GM23338 (cell line): ENCODE measurements around the gene RPS19BP1. TPM values are rescaled to one million over a fixed set of nuclear protein-coding genes. Genes with fewer than 3 reads are reported as not detected.

Experiments
- ATAC-seq: fragments of 200-7000 bp; cut with Tn5 transposase; 3 replicates; pipeline ENCODE4 v1.9.1; 2020
- DNase-seq: peaks from one replicate; pipeline ENCODE4 v3.0.0-alpha.2; 2015; ENCODE audit warnings: low spot score
- H2AFZ ChIP-seq: fragments of 200-600 bp; sonication (generic); 2 replicates; pipeline ENCODE4 v1.8.0; 2016; ENCODE audit warnings: antibody characterized with exemption, mild to moderate bottlenecking, moderate library complexity
- H3F3A ChIP-seq: fragments of 200-600 bp; sonication (generic); replicated peaks from 2 replicates; pipeline ENCODE4 v1.8.0; 2017; ENCODE audit warnings: antibody characterized with exemption, mixed run types, low read depth
- H3K27ac ChIP-seq: fragments of 200-600 bp; sonication (generic); 2 replicates; pipeline ENCODE4 v1.6.1; 2016; ENCODE audit warnings: low read depth
- H3K27me3 ChIP-seq: fragments of 200-600 bp; sonication (generic); 2 replicates; pipeline ENCODE4 v1.8.0; 2016; ENCODE audit warnings: mild to moderate bottlenecking, mixed run types, moderate library complexity; ENCODE audit not compliant: insufficient read depth
- H3K36me3 ChIP-seq: fragments of 200-600 bp; sonication (generic); 2 replicates; pipeline ENCODE4 v1.8.0; 2016; ENCODE audit warnings: mild to moderate bottlenecking; ENCODE audit not compliant: insufficient read depth
- H3K4me1 ChIP-seq: fragments of 200-600 bp; sonication (generic); 2 replicates; pipeline ENCODE4 v1.8.0; 2016; ENCODE audit warnings: mild to moderate bottlenecking, moderate library complexity; ENCODE audit not compliant: insufficient read depth
- H3K4me2 ChIP-seq: fragments of 200-600 bp; sonication (generic); 2 replicates; pipeline ENCODE4 v1.7.1; 2017; ENCODE audit warnings: mixed run types
- H3K4me3 ChIP-seq: fragments of 200-600 bp; sonication (generic); 2 replicates; pipeline ENCODE4 v1.6.1; 2016; ENCODE audit warnings: mixed run types
- H3K79me2 ChIP-seq: fragments of 200-600 bp; sonication (generic); replicated peaks from 2 replicates; pipeline ENCODE4 v1.8.0; 2017; ENCODE audit warnings: mild to moderate bottlenecking; ENCODE audit not compliant: insufficient read depth
- H3K9me2 ChIP-seq: fragments of 200-600 bp; sonication (generic); 2 replicates; pipeline ENCODE4 v1.8.0; 2017; ENCODE audit not compliant: insufficient read depth
- H4K20me1 ChIP-seq: fragments of 200-600 bp; sonication (generic); replicated peaks from 2 replicates; pipeline ENCODE4 v1.8.0; 2017; ENCODE audit warnings: mild to moderate bottlenecking; ENCODE audit not compliant: insufficient read depth
- H3K27ac Mint-ChIP-seq: 2 replicates; pipeline ENCODE4 v1.8.0; 2020; ENCODE audit warnings: inconsistent platforms, mild to moderate bottlenecking, moderate library complexity, mixed read lengths
- H3K27me3 Mint-ChIP-seq: 3 replicates; pipeline ENCODE4 v1.8.0; 2022; ENCODE audit warnings: low read depth, mild to moderate bottlenecking, moderate library complexity, mixed read lengths, inconsistent platforms; ENCODE audit not compliant: insufficient read depth, poor library complexity
- H3K36me3 Mint-ChIP-seq: 3 replicates; pipeline ENCODE4 v1.8.0; 2021; ENCODE audit warnings: low read depth, mild to moderate bottlenecking, inconsistent platforms, moderate library complexity, mixed read lengths
- H3K4me1 Mint-ChIP-seq: 3 replicates; pipeline ENCODE4 v1.8.0; 2020; ENCODE audit warnings: mild to moderate bottlenecking, inconsistent platforms, mixed read lengths
- H3K4me3 Mint-ChIP-seq: 3 replicates; pipeline ENCODE4 v1.8.0; 2021; ENCODE audit warnings: moderate library complexity, mild to moderate bottlenecking, inconsistent platforms, mixed read lengths
- H3K9me3 Mint-ChIP-seq: 3 replicates; pipeline ENCODE4 v1.8.0; 2020; ENCODE audit warnings: moderate library complexity, mild to moderate bottlenecking, inconsistent platforms, mixed read lengths
- CREB1 ChIP-seq: fragments of 250-450 bp; sonication (Bioruptor Pico); IDR thresholded peaks from 2 replicates; pipeline ENCODE4 v1.5.0; 2020; ENCODE audit warnings: low read depth, mild to moderate bottlenecking, moderate library complexity
- EZH2 ChIP-seq: fragments of 200-600 bp; sonication (generic); IDR thresholded peaks from one replicate; pipeline ENCODE4 v1.8.0; 2017; ENCODE audit warnings: antibody characterized with exemption, mild to moderate bottlenecking, low read depth; ENCODE audit not compliant: unreplicated experiment
- EZH2phosphoT487 ChIP-seq: fragments of 200-600 bp; sonication (generic); IDR thresholded peaks from one replicate; pipeline ENCODE4 v1.8.1; 2018; ENCODE audit warnings: antibody characterized with exemption; ENCODE audit not compliant: unreplicated experiment
- JUNB ChIP-seq: IDR thresholded peaks from one replicate; pipeline ENCODE4 v1.6.1; 2016; ENCODE audit warnings: antibody characterized with exemption; ENCODE audit not compliant: unreplicated experiment
- NANOG ChIP-seq: IDR thresholded peaks from 2 replicates; pipeline ENCODE4 v1.6.1; 2016; ENCODE audit warnings: antibody characterized with exemption, borderline replicate concordance
- STAT1 ChIP-seq: IDR thresholded peaks from one replicate; pipeline ENCODE4 v1.6.1; 2016; ENCODE audit warnings: antibody characterized with exemption; ENCODE audit not compliant: unreplicated experiment
- ZNF114 ChIP-seq: fragments of 250-450 bp; sonication (Bioruptor Pico); IDR thresholded peaks from 2 replicates; pipeline ENCODE4 v1.5.0; 2020; ENCODE audit warnings: mild to moderate bottlenecking, moderate library complexity
- polyA plus RNA-seq: library from polyadenylated mRNA; unstranded; fragments of >200 nt; fragmentation: Nextera tagmentation; extraction: Ambion mirVana; gene quantifications from 2 replicates; pipeline ENCODE4 v1.2.1, GENCODE V29; 2016
- total RNA-seq: library from RNA; depleted of rRNA; stranded (reverse); fragments of >200 nt; shearing (Covaris generic); gene quantifications from 2 replicates; pipeline ENCODE4 v1.2.3, GENCODE V29; 2014
- TF ChIP-seq, protein P1 (sequence below), 2 experiments: fragments of 200-600 bp in 1 of 2; sonication (generic) in 1 of 2; conservative IDR thresholded peaks; 2 replicates each; pipeline versions ENCODE4 v1.5.1 to v1.6.1; 2016 to 2017; ENCODE audit warnings: antibody characterized with exemption in 2 of 2, low read depth in 2 of 2, mild to moderate bottlenecking in 2 of 2, moderate library complexity in 1 of 2
- TF ChIP-seq, protein P2 (sequence below): fragments of 250-450 bp; sonication (Bioruptor Pico); IDR thresholded peaks from 2 replicates; pipeline ENCODE4 v1.5.0; 2020; ENCODE audit warnings: mild to moderate bottlenecking, moderate library complexity

Gene RPS19BP1
- total and polyA plus RNA-seq, 2 experiments from 2014 or later = 153 to 215 TPM

DNA sequence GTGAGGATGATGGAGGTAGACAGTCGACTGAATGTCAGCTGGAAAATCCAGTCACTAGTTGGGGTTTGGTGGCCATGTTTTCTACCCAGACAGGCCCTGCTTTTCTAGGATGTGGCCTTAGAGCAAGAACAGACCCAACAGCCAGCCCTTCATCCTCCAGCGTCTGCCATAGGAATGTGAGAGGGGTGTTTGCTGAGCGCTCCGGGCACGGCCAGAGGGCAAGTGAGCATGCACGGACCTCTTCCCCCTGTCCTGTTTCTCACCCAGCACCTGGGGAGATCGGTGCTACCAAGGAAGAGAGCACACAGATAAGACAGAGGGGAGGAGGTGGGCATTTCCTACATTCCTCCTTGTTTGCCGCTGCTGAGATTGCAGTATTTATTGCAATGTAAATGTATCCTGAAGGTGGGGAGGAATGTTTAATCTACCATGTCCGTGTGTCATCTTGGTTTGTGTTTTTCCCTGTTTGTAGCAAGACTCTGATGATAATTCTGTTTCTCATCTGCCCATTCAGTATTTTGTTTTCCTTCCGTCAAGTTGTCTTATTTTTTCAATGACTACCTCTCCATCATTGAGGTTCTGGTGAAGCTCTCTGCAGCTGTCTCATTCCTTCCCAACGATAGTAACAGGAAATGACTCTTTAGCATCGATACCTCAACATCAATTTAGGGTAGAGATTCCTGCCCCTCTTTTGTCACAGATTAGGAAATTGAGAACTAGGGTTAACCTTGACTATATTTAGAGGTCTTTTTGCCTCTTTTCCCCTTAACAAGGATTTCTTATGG, 17.1 kb downstream of the RPS19BP1 start (continued):
- TF ChIP-seq ZNF114 (CRISPR knock-in tag) (no peak), CREB1 (no peak), JUNB (no peak), STAT1 (no peak), EZH2phosphoT487 (no peak)
- TF ChIP-seq, protein P1, sequence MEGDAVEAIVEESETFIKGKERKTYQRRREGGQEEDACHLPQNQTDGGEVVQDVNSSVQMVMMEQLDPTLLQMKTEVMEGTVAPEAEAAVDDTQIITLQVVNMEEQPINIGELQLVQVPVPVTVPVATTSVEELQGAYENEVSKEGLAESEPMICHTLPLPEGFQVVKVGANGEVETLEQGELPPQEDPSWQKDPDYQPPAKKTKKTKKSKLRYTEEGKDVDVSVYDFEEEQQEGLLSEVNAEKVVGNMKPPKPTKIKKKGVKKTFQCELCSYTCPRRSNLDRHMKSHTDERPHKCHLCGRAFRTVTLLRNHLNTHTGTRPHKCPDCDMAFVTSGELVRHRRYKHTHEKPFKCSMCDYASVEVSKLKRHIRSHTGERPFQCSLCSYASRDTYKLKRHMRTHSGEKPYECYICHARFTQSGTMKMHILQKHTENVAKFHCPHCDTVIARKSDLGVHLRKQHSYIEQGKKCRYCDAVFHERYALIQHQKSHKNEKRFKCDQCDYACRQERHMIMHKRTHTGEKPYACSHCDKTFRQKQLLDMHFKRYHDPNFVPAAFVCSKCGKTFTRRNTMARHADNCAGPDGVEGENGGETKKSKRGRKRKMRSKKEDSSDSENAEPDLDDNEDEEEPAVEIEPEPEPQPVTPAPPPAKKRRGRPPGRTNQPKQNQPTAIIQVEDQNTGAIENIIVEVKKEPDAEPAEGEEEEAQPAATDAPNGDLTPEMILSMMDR (conservative IDR thresholded peaks at IDR 0.05; ENCODE audit: low read depth in 2 of 2) = no peak

DNA sequence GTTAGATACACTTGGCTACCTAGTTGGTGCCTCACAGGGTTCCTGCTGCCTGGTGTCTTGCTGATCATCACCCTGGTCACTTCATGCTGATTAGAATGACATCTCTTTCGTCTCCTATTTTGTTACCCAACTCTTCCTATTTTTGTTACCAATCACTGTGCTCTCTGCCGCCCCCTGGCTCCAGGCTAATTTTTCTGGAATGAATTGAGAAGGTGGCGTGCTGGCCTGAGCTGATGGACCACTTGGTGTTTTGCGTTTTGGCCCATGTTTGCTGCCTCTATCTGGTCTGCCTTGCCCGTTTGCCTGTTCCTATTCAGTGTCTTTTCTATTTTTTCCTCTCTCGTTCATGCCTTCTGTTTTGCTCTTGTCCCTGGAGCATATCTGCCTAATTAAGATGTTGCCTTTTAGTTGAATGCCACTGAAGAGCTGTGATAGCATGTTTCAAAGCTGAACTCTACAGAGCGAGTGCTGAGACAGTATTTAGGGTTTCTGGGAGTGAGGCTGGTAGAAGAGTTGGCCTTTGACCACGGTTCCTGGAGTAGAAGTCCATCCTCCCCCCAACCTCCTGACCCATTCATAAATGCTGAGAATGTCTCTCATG, 18.1 kb downstream of the RPS19BP1 start:
- peak; percentile 81 for DNase-seq
- peak; percentile 11; the same call in 2 of the 3 replicates for ATAC-seq
- Histone ChIP-seq H3K27ac (no peak overlapping the region), H2AFZ (no peak overlapping the region), H4K20me1 (peaks cover 73% of the 10 kb centered on the region), H3K9me2 (no peaks in the 10 kb centered on the region), H3K36me3 (peaks cover 54% of the 10 kb centered on the region), H3K79me2 (peaks cover 7% of the 10 kb centered on the region), H3K4me1 (peaks cover 3% of the 10 kb centered on the region), H3K4me2 (no peak overlapping the region), H3K27me3 (peaks cover 44% of the 10 kb centered on the region), H3F3A (peaks cover 20% of the 10 kb centered on the region), H3K4me3 (no peak overlapping the region)
- Mint-ChIP-seq H3K9me3 (no peaks in the 10 kb centered on the region; the same call in 2 of the 3 replicates), H3K4me1 (peaks cover 7% of the 10 kb centered on the region), H3K4me3 (no peak overlapping the region), H3K36me3 (peaks cover 80% of the 10 kb centered on the region), H3K27ac (no peak overlapping the region), H3K27me3 (peaks cover 59% of the 10 kb centered on the region)
- TF ChIP-seq EZH2 (no peak), STAT1 (no peak), CREB1 (no peak), JUNB (no peak), ZNF114 (CRISPR knock-in tag) (no peak), NANOG (no peak)
- TF ChIP-seq, protein P1 (conservative IDR thresholded peaks at IDR 0.05; ENCODE audit: low read depth in 2 of 2) = peak; percentile 75 to 76
- TF ChIP-seq, protein P2, sequence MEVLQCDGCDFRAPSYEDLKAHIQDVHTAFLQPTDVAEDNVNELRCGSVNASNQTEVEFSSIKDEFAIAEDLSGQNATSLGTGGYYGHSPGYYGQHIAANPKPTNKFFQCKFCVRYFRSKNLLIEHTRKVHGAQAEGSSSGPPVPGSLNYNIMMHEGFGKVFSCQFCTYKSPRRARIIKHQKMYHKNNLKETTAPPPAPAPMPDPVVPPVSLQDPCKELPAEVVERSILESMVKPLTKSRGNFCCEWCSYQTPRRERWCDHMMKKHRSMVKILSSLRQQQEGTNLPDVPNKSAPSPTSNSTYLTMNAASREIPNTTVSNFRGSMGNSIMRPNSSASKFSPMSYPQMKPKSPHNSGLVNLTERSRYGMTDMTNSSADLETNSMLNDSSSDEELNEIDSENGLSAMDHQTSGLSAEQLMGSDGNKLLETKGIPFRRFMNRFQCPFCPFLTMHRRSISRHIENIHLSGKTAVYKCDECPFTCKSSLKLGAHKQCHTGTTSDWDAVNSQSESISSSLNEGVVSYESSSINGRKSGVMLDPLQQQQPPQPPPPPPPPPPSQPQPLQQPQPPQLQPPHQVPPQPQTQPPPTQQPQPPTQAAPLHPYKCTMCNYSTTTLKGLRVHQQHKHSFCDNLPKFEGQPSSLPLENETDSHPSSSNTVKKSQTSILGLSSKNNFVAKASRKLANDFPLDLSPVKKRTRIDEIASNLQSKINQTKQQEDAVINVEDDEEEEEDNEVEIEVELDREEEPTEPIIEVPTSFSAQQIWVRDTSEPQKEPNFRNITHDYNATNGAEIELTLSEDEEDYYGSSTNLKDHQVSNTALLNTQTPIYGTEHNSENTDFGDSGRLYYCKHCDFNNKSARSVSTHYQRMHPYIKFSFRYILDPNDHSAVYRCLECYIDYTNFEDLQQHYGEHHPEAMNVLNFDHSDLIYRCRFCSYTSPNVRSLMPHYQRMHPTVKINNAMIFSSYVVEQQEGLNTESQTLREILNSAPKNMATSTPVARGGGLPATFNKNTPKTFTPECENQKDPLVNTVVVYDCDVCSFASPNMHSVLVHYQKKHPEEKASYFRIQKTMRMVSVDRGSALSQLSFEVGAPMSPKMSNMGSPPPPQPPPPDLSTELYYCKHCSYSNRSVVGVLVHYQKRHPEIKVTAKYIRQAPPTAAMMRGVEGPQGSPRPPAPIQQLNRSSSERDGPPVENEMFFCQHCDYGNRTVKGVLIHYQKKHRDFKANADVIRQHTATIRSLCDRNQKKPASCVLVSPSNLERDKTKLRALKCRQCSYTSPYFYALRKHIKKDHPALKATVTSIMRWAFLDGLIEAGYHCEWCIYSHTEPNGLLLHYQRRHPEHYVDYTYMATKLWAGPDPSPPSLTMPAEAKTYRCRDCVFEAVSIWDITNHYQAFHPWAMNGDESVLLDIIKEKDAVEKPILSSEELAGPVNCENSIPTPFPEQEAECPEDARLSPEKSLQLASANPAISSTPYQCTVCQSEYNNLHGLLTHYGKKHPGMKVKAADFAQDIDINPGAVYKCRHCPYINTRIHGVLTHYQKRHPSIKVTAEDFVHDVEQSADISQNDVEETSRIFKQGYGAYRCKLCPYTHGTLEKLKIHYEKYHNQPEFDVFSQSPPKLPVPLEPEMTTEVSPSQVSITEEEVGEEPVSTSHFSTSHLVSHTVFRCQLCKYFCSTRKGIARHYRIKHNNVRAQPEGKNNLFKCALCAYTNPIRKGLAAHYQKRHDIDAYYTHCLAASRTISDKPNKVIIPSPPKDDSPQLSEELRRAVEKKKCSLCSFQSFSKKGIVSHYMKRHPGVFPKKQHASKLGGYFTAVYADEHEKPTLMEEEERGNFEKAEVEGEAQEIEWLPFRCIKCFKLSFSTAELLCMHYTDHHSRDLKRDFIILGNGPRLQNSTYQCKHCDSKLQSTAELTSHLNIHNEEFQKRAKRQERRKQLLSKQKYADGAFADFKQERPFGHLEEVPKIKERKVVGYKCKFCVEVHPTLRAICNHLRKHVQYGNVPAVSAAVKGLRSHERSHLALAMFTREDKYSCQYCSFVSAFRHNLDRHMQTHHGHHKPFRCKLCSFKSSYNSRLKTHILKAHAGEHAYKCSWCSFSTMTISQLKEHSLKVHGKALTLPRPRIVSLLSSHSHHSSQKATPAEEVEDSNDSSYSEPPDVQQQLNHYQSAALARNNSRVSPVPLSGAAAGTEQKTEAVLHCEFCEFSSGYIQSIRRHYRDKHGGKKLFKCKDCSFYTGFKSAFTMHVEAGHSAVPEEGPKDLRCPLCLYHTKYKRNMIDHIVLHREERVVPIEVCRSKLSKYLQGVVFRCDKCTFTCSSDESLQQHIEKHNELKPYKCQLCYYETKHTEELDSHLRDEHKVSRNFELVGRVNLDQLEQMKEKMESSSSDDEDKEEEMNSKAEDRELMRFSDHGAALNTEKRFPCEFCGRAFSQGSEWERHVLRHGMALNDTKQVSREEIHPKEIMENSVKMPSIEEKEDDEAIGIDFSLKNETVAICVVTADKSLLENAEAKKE (CRISPR knock-in tag) = no peak
